Measurements from ENCODE around the gene PTGFR.

Gene PTGFR

GRCh38 chr1:78587211-78587610, 96.4 kb downstream of the PTGFR start:
- no peak for DNase-seq (ENCODE audit: low spot score)
- FAIRE-seq: no peak

Measured in RCC 7860 (cell line).